HG02870 (cell line): ENCODE results near the gene IZUMO1.
A peak's percentile ranks its signal among the peaks of the same experiment; 100 is the strongest.
"Not testable (repeated sequence)": the region's sequence is repeated elsewhere in the genome, so short reads cannot be mapped to it uniquely, and the experiment has no call there.

Experiments used
- ATAC-seq: cut with Tn5 transposase; IDR thresholded peaks from one replicate; pipeline ENCODE4 v1.9.1; 2021; ENCODE audit warnings: mild to moderate bottlenecking, moderate library complexity; ENCODE audit not compliant: unreplicated experiment

IZUMO1 gene

GRCh38 chr19:48714759-48715675 lies 31.7 kb downstream of the IZUMO1 start:
- no peak for ATAC-seq

DNA sequence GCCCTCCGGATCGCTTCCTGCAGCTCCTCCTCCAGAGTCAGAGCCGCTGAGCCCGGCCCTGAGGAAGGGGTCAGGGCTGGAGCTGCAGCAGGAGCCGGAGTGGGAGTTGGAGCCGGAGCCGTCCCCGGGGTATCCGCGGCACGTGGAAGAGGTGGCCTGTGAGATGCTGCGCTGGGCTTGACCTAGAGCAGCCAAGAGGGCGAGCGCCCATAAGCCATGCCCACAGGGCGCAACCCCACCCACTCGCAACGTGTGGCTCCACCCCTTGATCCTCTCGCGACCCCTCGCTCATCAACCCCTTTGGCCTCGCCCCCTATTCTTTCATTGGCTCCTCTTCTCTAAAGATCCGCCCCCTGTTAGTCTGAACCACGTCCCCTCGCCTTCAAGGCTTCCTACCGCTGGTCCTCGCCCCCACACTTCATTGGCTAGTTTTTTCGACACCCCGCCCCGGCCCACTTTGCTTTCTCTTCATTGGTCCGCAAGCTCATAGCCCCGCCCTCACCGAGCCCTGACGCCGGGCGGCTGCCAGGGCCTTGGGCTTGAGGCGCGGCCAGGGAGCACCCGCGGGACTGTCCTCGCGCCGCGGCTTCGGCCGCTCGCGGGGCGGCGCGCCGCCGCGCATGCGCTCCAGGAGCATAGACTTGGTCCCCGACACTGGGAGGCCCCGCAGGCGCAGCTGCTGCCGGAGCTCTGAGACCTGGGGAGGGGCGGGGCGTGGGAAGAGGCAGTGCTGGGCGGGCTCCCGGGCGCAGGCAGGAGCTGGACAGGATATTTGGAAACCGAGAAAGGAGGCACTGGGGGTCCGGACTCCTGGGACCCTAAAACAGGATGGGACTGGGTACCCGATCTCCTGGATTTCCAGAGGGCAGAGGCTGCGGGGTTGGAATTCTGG lies 32.6 kb downstream of the IZUMO1 start:
- ATAC-seq: peak; percentile 92

DNA sequence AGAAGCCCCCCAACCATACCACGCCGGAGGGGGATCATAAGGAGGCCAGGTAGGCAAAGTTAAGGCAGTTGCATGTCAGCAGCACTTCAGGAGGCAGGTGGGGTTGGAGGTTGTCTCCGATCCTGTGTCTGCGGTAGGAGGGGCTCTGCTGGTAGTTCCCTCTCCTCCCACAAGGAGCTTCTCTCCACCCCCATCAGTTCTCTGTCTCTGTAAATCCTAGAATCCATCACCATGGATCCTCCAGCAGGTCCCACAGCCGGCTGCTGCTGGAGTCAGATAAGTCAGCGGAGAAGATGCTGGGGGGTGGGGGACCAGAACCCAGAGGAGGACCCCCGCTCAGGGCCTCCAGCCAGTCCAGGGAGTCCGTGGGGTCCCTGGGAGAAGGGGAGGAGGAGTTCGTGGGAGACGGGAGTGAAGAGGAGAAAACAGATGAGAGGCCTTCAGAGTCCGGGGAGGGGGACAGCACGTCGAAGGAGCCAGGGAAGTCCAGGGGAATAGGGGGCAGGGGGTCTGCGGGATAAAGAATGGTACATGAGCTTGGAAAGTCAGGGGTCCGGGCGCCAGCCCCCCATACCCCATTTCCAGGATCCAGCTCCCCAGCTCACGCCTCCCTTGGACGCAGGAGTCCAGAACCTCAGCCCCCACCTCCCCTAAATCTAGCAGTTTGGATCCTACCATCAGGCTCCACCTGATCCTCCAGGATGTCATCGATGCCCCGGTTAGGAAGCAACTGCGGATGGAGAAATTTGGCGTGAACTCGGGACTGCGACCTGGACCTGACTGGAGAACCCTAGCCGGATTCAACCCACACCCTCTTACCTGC lies 33.5 kb downstream of the IZUMO1 start:
- ATAC-seq: no peak

GRCh38 chr19:48711106-48711662 lies 35.5 kb downstream of the IZUMO1 start:
- ATAC-seq: no peak

- no peak for ATAC-seq
Measured at GRCh38 chr19:48708471-48708870, 38.2 kb downstream of the IZUMO1 start.

- ATAC-seq: no peak
Measured at GRCh38 chr19:48705431-48705830, 41.3 kb downstream of the IZUMO1 start.

DNA sequence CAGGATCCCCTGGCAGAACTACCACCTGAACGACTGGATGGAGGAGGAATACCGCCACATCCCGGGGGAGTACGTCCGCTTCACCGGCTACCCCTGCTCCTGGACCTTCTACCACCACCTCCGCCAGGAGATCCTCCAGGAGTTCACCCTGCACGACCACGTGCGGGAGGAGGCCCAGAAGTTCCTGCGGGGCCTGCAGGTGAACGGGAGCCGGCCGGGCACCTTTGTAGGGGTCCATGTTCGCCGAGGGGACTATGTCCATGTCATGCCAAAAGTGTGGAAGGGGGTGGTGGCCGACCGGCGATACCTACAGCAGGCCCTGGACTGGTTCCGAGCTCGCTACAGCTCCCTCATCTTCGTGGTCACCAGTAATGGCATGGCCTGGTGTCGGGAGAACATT lies 43.4 kb downstream of the IZUMO1 start:
- ATAC-seq: no peak

DNA sequence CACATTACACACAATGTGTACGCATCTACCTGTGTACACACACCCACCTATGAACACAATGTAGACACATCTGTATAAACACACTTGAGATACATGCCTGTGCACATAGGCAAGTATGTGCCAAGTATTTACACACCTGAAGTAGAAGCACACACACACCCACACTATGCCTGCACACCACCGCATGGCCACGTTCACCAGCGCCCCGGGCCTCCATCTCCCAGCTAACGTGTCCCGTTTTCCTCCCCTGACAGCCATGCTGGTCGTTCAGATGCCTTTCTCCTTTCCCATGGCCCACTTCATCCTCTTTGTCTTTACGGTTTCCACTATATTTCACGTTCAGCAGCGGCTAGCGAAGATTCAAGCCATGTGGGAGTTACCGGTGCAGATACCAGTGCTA lies 44.0 kb downstream of the IZUMO1 start:
- ATAC-seq: no peak

DNA sequence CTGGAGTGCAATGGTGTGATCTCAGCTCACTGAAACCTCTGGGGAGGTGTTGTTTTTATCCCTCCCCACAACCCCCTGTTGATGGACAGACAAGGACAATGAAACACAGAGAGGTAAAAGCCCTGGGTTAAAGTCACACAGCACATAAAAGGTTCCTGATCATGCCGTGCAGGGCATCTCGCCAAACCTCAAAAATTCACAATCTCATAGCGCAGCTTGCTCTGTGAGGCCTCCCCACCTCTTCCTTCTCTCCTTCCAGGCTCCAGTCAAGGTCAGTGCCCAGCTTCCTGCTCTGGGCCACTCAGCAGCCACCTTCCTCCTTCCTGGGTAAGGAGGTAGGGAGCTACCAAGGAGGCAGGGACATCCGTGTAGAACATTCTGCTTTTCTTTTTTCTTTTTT lies 48.7 kb downstream of the IZUMO1 start:
- ATAC-seq: no peak

DNA sequence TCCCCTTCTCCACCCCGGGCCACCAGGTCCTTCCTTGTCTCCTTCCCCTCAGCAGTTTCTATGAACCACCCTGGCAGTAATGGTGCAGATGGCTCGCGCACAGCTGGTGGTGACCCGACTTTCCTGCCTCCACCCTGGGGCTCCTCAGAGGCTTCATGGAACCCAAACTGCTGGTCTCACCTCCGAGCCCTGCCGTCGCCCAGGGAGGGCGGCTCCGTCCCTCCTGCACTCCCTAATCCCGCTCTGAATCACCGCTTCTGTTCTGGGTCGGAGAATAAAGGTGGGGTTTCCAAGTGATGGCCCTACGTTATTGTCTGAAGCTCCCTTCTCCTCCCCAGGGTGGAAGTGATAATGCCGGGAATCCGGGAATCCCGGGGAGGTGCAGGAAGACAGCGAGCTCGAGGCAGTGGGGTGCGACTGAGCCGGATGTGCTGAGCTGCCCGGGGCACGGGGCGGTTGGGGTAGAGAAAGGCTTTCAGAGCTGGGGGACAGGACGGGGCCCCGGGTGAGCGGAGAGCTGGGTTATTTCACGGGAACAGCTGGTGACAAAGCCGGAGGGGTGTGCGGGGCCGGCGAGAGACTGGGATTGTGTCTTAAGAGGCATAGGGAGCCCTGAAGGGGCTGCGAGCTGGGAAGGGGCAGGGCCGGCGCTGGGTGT lies 50.2 kb downstream of the IZUMO1 start:
- no peak for ATAC-seq

GRCh38 chr19:48695743-48696352 lies 50.9 kb downstream of the IZUMO1 start, which contains the start of gene FUT2:
FUT2 (plus strand) TSS chr19:48695971; CDS start chr19:48702957, 6,986 bp downstream.
- no peak for ATAC-seq

DNA sequence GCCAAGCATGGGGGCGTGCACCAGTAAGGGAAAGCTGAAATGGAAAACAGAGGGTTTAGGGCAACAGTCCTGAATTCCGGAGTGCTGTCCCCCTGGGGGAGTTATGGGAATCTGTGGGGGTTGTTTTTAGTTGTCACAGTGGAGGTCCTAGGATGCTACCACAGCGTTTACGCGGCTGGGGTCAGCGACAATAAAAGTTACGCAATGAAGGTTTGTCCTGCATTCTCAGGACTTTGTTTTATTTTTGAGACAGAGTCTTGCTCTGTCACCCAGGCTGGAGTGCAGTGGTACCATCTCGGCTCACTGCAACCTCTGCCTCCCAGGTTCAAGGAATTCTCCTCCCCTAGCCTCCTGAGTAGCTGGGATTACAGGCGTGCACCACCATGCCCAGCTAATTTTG lies 53.1 kb downstream of the IZUMO1 start:
- not testable (repeated sequence) for ATAC-seq
